HepG2 (cell line): ENCODE results near the gene SNAPIN. TPM values are rescaled to one million over a fixed set of nuclear protein-coding genes. Genes with fewer than 3 reads are reported as not detected.
A peak's percentile ranks its signal among the peaks of the same experiment; 100 is the strongest.

Source experiments
- ARHGAP35 ChIP-seq: sonication (generic); formaldehyde crosslinking; IDR thresholded peaks from 2 replicates; pipeline ENCODE4 v1.9.0; 2022; ENCODE audit warnings: mild to moderate bottlenecking, inconsistent platforms, moderate library complexity, missing genetic modification reagents, borderline replicate concordance
- GTF2F1 ChIP-seq: fragments of 150-350 bp; IDR thresholded peaks from 2 replicates; pipeline ENCODE4 v1.6.1; 2014; ENCODE audit warnings: low read length
- NFIC ChIP-seq: IDR thresholded peaks from 2 replicates; pipeline ENCODE4 v1.6.1; 2012; ENCODE audit warnings: mild to moderate bottlenecking, low read length, inconsistent platforms
- NPAS2 ChIP-seq: sonication (generic); formaldehyde crosslinking; IDR thresholded peaks from 2 replicates; pipeline ENCODE4 v1.8.0; 2022; ENCODE audit warnings: mild to moderate bottlenecking, missing genetic modification reagents, borderline replicate concordance
- PTBP1 ChIP-seq: fragments of 200-400 bp; formaldehyde crosslinking; IDR thresholded peaks from 2 replicates; pipeline ENCODE4 v1.6.1; 2018; ENCODE audit warnings: low read length, low read depth; ENCODE audit not compliant: poor library complexity, severe bottlenecking
- RELA ChIP-seq: sonication (generic); formaldehyde crosslinking; IDR thresholded peaks from 2 replicates; pipeline ENCODE4 v1.4.0; 2020; ENCODE audit warnings: missing genetic modification reagents
- SRSF9 ChIP-seq: fragments of 200-400 bp; formaldehyde crosslinking; IDR thresholded peaks from 2 replicates; pipeline ENCODE4 v1.6.1; 2018; ENCODE audit warnings: borderline replicate concordance, mild to moderate bottlenecking, low read depth, low read length; ENCODE audit not compliant: insufficient read depth, poor library complexity, severe bottlenecking
- TGIF2 ChIP-seq: IDR thresholded peaks from 2 replicates; pipeline ENCODE4 v1.6.1; 2016; ENCODE audit warnings: control low read depth, missing compliant biosample characterization
- ZBTB21 ChIP-seq: sonication (generic); formaldehyde crosslinking; IDR thresholded peaks from 2 replicates; pipeline ENCODE4 v1.4.0; 2020; ENCODE audit warnings: missing genetic modification reagents
- ZNF331 ChIP-seq: sonication (generic); formaldehyde crosslinking; IDR thresholded peaks from 2 replicates; pipeline ENCODE4 v1.4.0; 2020; ENCODE audit warnings: missing genetic modification reagents
- ZNF34 ChIP-seq: sonication (generic); formaldehyde crosslinking; IDR thresholded peaks from 2 replicates; pipeline ENCODE4 v1.4.0; 2020; ENCODE audit warnings: mild to moderate bottlenecking, missing genetic modification reagents, borderline replicate concordance
- ZNF558 ChIP-seq: sonication (generic); formaldehyde crosslinking; IDR thresholded peaks from 2 replicates; pipeline ENCODE4 v1.9.0; 2022; ENCODE audit warnings: mild to moderate bottlenecking, missing genetic modification reagents, borderline replicate concordance
- ZNF563 ChIP-seq: sonication (generic); formaldehyde crosslinking; IDR thresholded peaks from 2 replicates; pipeline ENCODE4 v1.8.0; 2022; ENCODE audit warnings: mild to moderate bottlenecking, moderate library complexity, missing genetic modification reagents
- ZNF776 ChIP-seq: sonication (generic); formaldehyde crosslinking; IDR thresholded peaks from 2 replicates; pipeline ENCODE4 v1.4.0; 2020; ENCODE audit warnings: mild to moderate bottlenecking, missing genetic modification reagents
- ZNF850 ChIP-seq: sonication (generic); formaldehyde crosslinking; conservative IDR thresholded peaks from 2 replicates; pipeline ENCODE4 v1.9.0; 2021; ENCODE audit warnings: mild to moderate bottlenecking, missing genetic modification reagents
- ZNF891 ChIP-seq: sonication (generic); formaldehyde crosslinking; IDR thresholded peaks from 2 replicates; pipeline ENCODE4 v1.5.0; 2020; ENCODE audit warnings: mild to moderate bottlenecking, missing genetic modification reagents
- polyA plus RNA-seq, 8 experiments: library from polyadenylated mRNA; depleted of rRNA in 3 of 8; stranded (reverse) in 7 of 8; unstranded in 1 of 8; fragments of >200 nt; fragmentation: Illumina TruSeq in 4 of 8; extraction: Trizol in 4 of 8; gene quantifications; 2 replicates each; pipeline versions ENCODE4 v1.2.1 to v1.2.3, GENCODE V29; 2011 to 2016; ENCODE audit warnings: low read depth in 4 of 8, missing spikeins in 1 of 8, mixed read lengths in 1 of 8; ENCODE audit not compliant: insufficient read depth in 1 of 8
- total RNA-seq, 5 experiments: library from RNA; depleted of rRNA; stranded (reverse); fragments of >200 nt; fragmentation: Illumina TruSeq; extraction: Trizol; gene quantifications; 2 replicates each; pipeline ENCODE4 v1.2.3, GENCODE V29; 2016; ENCODE audit warnings: low read depth in 1 of 5
- TF ChIP-seq, protein P1 (sequence below): IDR thresholded peaks from 2 replicates; pipeline ENCODE4 v1.6.1; 2016; ENCODE audit warnings: low read depth, missing genetic modification reagents, missing compliant biosample characterization
- TF ChIP-seq, protein P2 (sequence below): sonication (generic); formaldehyde crosslinking; IDR thresholded peaks from 2 replicates; pipeline ENCODE4 v1.4.0; 2020; ENCODE audit warnings: mild to moderate bottlenecking, missing genetic modification reagents
- TF ChIP-seq, protein P3 (sequence below): sonication (generic); formaldehyde crosslinking; IDR thresholded peaks from 2 replicates; pipeline ENCODE4 v1.4.0; 2020; ENCODE audit warnings: missing genetic modification reagents
- TF ChIP-seq, protein P4 (sequence below): sonication (generic); formaldehyde crosslinking; IDR thresholded peaks from 2 replicates; pipeline ENCODE4 v1.5.1; 2020; ENCODE audit warnings: missing genetic modification reagents, mild to moderate bottlenecking, borderline replicate concordance
- TF ChIP-seq, protein P5 (sequence below): sonication (generic); formaldehyde crosslinking; IDR thresholded peaks from 2 replicates; pipeline ENCODE4 v1.8.0; 2022; ENCODE audit warnings: mild to moderate bottlenecking, missing genetic modification reagents, moderate library complexity

SNAPIN gene
- total and polyA plus RNA-seq, 2 of the 13 experiments (the other 11 are each of a cell fraction or from before 2014, with no cell fraction given): 23.9 to 25.7 TPM

DNA sequence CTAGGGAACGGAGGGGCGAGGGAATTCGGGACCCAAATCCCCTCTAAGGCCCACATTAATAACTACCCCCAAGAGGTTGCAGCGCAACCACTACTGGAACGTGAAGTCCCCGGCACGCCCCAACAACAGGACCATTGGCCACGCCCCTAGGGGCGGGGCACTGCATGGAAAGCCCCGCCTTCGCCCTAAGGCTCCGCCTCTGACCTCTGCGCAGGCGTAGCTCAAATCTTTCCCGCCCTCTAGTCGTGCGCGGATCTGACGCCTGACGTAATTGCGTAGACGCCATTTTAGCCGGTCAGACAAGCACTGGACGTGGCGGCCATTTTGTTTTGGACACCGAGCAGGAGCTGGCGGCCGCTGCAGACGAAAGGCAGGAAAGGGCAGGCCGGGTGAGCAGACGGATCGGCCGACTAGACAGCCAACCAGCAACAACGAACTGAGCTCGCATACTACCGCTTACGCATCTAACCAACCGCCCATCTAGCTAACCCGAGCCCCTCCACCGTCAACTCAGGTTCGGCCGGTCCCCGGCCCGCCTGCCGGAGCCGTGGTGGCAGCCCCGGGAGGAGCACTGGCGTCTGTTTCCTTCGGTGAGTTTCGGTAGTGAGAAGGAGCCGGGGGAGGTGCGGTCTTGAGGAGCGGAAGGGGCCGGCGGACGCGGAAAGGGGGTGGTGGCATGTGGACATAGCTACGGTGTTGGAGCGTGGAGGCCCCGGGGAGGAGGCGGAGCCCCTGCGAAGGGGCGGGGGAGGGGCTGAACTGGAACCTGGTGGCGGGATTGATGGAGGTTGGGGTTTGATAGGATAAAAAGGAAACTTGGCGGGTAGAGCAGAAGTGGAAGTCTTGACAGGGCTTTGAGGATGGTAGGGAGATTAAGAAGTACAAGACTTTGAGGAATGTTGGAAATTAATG, 24.5 kb upstream of the SNAPIN start, which contains the start of gene CHTOP (continued):
- TF ChIP-seq, protein P1, sequence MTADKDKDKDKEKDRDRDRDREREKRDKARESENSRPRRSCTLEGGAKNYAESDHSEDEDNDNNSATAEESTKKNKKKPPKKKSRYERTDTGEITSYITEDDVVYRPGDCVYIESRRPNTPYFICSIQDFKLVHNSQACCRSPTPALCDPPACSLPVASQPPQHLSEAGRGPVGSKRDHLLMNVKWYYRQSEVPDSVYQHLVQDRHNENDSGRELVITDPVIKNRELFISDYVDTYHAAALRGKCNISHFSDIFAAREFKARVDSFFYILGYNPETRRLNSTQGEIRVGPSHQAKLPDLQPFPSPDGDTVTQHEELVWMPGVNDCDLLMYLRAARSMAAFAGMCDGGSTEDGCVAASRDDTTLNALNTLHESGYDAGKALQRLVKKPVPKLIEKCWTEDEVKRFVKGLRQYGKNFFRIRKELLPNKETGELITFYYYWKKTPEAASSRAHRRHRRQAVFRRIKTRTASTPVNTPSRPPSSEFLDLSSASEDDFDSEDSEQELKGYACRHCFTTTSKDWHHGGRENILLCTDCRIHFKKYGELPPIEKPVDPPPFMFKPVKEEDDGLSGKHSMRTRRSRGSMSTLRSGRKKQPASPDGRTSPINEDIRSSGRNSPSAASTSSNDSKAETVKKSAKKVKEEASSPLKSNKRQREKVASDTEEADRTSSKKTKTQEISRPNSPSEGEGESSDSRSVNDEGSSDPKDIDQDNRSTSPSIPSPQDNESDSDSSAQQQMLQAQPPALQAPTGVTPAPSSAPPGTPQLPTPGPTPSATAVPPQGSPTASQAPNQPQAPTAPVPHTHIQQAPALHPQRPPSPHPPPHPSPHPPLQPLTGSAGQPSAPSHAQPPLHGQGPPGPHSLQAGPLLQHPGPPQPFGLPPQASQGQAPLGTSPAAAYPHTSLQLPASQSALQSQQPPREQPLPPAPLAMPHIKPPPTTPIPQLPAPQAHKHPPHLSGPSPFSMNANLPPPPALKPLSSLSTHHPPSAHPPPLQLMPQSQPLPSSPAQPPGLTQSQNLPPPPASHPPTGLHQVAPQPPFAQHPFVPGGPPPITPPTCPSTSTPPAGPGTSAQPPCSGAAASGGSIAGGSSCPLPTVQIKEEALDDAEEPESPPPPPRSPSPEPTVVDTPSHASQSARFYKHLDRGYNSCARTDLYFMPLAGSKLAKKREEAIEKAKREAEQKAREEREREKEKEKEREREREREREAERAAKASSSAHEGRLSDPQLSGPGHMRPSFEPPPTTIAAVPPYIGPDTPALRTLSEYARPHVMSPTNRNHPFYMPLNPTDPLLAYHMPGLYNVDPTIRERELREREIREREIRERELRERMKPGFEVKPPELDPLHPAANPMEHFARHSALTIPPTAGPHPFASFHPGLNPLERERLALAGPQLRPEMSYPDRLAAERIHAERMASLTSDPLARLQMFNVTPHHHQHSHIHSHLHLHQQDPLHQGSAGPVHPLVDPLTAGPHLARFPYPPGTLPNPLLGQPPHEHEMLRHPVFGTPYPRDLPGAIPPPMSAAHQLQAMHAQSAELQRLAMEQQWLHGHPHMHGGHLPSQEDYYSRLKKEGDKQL (CRISPR knock-in tag): no peak
- TF ChIP-seq ZNF34 (CRISPR knock-in tag) (no peak), ZNF558 (CRISPR knock-in tag) (no peak), ZBTB21 (CRISPR knock-in tag) (peak; percentile 74), ZNF331 (CRISPR knock-in tag) (peak; percentile 55; the same call in 1 of the 2 replicates), PTBP1 (no peak), RELA (CRISPR knock-in tag) (no peak), GTF2F1 (no peak), SRSF9 (no peak), ZNF776 (CRISPR knock-in tag) (peak; percentile 50; the same call in 1 of the 2 replicates), NFIC (no peak), ARHGAP35 (peak; percentile 71; the same call in 1 of the 2 replicates), ZNF891 (peak; percentile 74), NPAS2 (CRISPR knock-in tag) (no peak), TGIF2 (CRISPR knock-in tag) (no peak), ZNF563 (CRISPR knock-in tag) (peak; percentile 73), ZNF850 (CRISPR knock-in tag) (no peak; the same call in 1 of the 2 replicates)
- TF ChIP-seq, protein P2, sequence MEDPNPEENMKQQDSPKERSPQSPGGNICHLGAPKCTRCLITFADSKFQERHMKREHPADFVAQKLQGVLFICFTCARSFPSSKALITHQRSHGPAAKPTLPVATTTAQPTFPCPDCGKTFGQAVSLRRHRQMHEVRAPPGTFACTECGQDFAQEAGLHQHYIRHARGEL (CRISPR knock-in tag): no peak
- TF ChIP-seq, protein P3, sequence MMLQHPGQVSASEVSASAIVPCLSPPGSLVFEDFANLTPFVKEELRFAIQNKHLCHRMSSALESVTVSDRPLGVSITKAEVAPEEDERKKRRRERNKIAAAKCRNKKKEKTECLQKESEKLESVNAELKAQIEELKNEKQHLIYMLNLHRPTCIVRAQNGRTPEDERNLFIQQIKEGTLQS (CRISPR knock-in tag): peak; percentile 12; the same call in 1 of the 2 replicates
- TF ChIP-seq, protein P4, sequence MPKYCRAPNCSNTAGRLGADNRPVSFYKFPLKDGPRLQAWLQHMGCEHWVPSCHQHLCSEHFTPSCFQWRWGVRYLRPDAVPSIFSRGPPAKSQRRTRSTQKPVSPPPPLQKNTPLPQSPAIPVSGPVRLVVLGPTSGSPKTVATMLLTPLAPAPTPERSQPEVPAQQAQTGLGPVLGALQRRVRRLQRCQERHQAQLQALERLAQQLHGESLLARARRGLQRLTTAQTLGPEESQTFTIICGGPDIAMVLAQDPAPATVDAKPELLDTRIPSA: peak; percentile 36; the same call in 1 of the 2 replicates
- TF ChIP-seq, protein P5, sequence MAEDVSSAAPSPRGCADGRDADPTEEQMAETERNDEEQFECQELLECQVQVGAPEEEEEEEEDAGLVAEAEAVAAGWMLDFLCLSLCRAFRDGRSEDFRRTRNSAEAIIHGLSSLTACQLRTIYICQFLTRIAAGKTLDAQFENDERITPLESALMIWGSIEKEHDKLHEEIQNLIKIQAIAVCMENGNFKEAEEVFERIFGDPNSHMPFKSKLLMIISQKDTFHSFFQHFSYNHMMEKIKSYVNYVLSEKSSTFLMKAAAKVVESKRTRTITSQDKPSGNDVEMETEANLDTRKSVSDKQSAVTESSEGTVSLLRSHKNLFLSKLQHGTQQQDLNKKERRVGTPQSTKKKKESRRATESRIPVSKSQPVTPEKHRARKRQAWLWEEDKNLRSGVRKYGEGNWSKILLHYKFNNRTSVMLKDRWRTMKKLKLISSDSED (CRISPR knock-in tag): no peak
